GM23248 (cell line): ENCODE results near the gene TFB2M. TPM values are rescaled to one million over a fixed set of nuclear protein-coding genes. Genes with fewer than 3 reads are reported as not detected.

Experiments
- DNase-seq: peaks from one replicate; pipeline ENCODE4 v3.0.0-alpha.2; 2015
- H2AFZ ChIP-seq: fragments of 200-600 bp; sonication (generic); 2 replicates; pipeline ENCODE4 v1.6.1; 2016; ENCODE audit warnings: antibody characterized with exemption
- H3F3A ChIP-seq: fragments of 200-600 bp; sonication (generic); 2 replicates; pipeline ENCODE4 v1.6.1; 2016; ENCODE audit warnings: mild to moderate bottlenecking, antibody characterized with exemption, mixed run types; ENCODE audit not compliant: insufficient read depth
- H3K27ac ChIP-seq: fragments of 200-600 bp; sonication (generic); 2 replicates; pipeline ENCODE4 v1.5.1; 2016; ENCODE audit warnings: mild to moderate bottlenecking
- H3K27me3 ChIP-seq: fragments of 200-600 bp; sonication (generic); replicated peaks from 2 replicates; pipeline ENCODE4 v1.6.1; 2016; ENCODE audit warnings: mild to moderate bottlenecking; ENCODE audit not compliant: insufficient read depth
- H3K36me3 ChIP-seq: fragments of 200-600 bp; sonication (generic); 2 replicates; pipeline ENCODE4 v1.6.1; 2016; ENCODE audit warnings: low read depth, mild to moderate bottlenecking
- H3K4me1 ChIP-seq: fragments of 200-600 bp; sonication (generic); 2 replicates; pipeline ENCODE4 v1.6.1; 2016; ENCODE audit warnings: mild to moderate bottlenecking; ENCODE audit not compliant: insufficient read depth
- H3K4me2 ChIP-seq: fragments of 200-600 bp; sonication (generic); one replicate; pipeline ENCODE4 v1.6.1; 2016; ENCODE audit warnings: mild to moderate bottlenecking; ENCODE audit not compliant: unreplicated experiment
- H3K4me3 ChIP-seq: fragments of 200-600 bp; sonication (generic); 2 replicates; pipeline ENCODE4 v1.5.1; 2016; ENCODE audit warnings: mild to moderate bottlenecking
- H3K79me2 ChIP-seq: fragments of 200-600 bp; sonication (generic); 2 replicates; pipeline ENCODE4 v1.6.1; 2016; ENCODE audit warnings: mild to moderate bottlenecking; ENCODE audit not compliant: insufficient read depth
- H3K9ac ChIP-seq: fragments of 200-600 bp; sonication (generic); 2 replicates; pipeline ENCODE4 v1.6.1; 2016; ENCODE audit warnings: mild to moderate bottlenecking
- H3K9me2 ChIP-seq: fragments of 200-600 bp; sonication (generic); 2 replicates; pipeline ENCODE4 v1.6.1; 2016; ENCODE audit warnings: mixed run types, mild to moderate bottlenecking, moderate library complexity; ENCODE audit not compliant: insufficient read depth
- H3K9me3 ChIP-seq: fragments of 200-600 bp; sonication (generic); one replicate; pipeline ENCODE4 v1.6.1; 2017; ENCODE audit warnings: low read depth
- H4K20me1 ChIP-seq: fragments of 200-600 bp; sonication (generic); 2 replicates; pipeline ENCODE4 v1.6.0; 2016; ENCODE audit not compliant: insufficient read depth
- EZH2 ChIP-seq: fragments of 200-600 bp; sonication (generic); IDR thresholded peaks from 2 replicates; pipeline ENCODE4 v1.6.1; 2018; ENCODE audit warnings: antibody characterized with exemption, mild to moderate bottlenecking; ENCODE audit not compliant: insufficient read depth, poor library complexity, severe bottlenecking
- EZH2phosphoT487 ChIP-seq: fragments of 200-600 bp; sonication (generic); IDR thresholded peaks from 2 replicates; pipeline ENCODE4 v1.6.1; 2018; ENCODE audit warnings: antibody characterized with exemption, moderate library complexity, mild to moderate bottlenecking, low read depth; ENCODE audit not compliant: insufficient read depth
- WGBS, 2 experiments: methylation state at CpG; one replicate each; pipeline ENCODE4 v1.1.6; 2015 to 2017; ENCODE audit warnings: low lambda C conversion rate in 2 of 2, low coverage in 1 of 2; ENCODE audit errors: missing lambda C conversion rate in 2 of 2; 5-methylcytosine and 5-hydroxymethylcytosine counted together
- in situ Hi-C: fragments of 300-500 bp; cut with MboI; formaldehyde crosslinking; loops from 2 replicates; pipeline ENCODE4 v1.15.0; 2020
- polyA plus RNA-seq: library from polyadenylated mRNA; unstranded; fragments of >200 nt; fragmentation: Nextera tagmentation; extraction: Ambion mirVana; gene quantifications from 2 replicates; pipeline ENCODE4 v1.2.1, GENCODE V29; 2016
- total RNA-seq: library from RNA; depleted of rRNA; stranded (reverse); fragments of >200 nt; shearing (Covaris generic); gene quantifications from 2 replicates; pipeline ENCODE4 v1.2.3, GENCODE V29; 2014

Gene TFB2M
- total and polyA plus RNA-seq, 2 experiments from 2014 or later: 20.6 to 32.0 TPM

DNA sequence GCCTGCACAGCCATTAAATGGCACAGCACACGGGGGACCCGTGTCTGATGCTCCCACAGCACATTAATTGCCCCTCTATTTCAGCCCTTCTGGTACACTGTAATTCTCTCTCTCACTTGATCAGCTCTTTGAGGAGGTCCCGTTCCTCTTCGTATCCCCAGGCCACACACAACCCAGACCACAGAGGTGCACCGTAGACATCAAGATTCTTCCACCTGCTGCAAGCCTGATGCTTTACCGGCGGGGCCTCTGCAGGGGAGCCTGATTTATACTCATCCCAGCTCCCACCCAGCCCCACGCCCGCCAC lies 59.7 kb downstream of the TFB2M start:
- peak overlapping the region; percentile 86 for H2AFZ ChIP-seq
- peaks cover 18% of the 10 kb centered on the region; the same call in 1 of the 2 replicates for H3F3A ChIP-seq
- WGBS, 2 experiments: 3 to 6% methylated on average over 9 of the region's 9 CpGs
- peak overlapping the region; percentile 79 for H3K4me3 ChIP-seq
- H3K9me2 ChIP-seq: no peaks in the 10 kb centered on the region
- H3K27ac ChIP-seq: no peak overlapping the region
- H3K9ac ChIP-seq: peak overlapping the region; percentile 71
- no peaks in the 10 kb centered on the region for H3K36me3 ChIP-seq
- in situ Hi-C loops: no loop called here
- TF ChIP-seq EZH2: no peak
- no peak for TF ChIP-seq EZH2phosphoT487
- H3K4me2 ChIP-seq: peak overlapping the region; percentile 72
- H3K27me3 ChIP-seq: no peaks in the 10 kb centered on the region
- no peak for DNase-seq
- peaks cover 12% of the 10 kb centered on the region for H3K79me2 ChIP-seq
- H4K20me1 ChIP-seq: no peaks in the 10 kb centered on the region
- H3K9me3 ChIP-seq: no peaks in the 10 kb centered on the region
- H3K4me1 ChIP-seq: peaks cover 9% of the 10 kb centered on the region

DNA sequence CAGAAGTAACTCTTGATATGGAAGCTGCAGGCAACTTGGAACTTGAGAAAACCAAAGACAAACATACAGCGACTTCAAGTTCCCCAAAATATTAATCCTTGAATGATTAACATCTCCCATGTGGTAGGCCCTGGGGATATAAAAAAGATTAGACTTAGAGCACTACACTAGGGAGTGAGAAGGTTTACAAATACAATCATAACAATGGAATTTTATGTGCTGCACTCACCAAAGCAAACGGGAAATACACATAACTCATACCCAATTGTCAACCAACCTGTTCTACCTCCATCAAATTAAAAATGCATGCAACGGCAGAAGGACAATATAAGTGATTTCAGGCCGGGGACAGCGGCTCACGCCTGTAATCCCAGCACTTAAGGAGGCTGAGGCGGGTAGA lies 62.7 kb downstream of the TFB2M start:
- in situ Hi-C loops: no loop called here
- no peak overlapping the region for H3K9ac ChIP-seq
- H3K27me3 ChIP-seq: no peaks in the 10 kb centered on the region
- no peaks in the 10 kb centered on the region for H3K9me3 ChIP-seq
- DNase-seq: peak; percentile 40
- H2AFZ ChIP-seq: no peak overlapping the region
- H3K4me1 ChIP-seq: peaks cover 9% of the 10 kb centered on the region
- H3K36me3 ChIP-seq: no peaks in the 10 kb centered on the region
- no peaks in the 10 kb centered on the region for H3K9me2 ChIP-seq
- WGBS, 2 experiments: 74 to 80% methylated on average over 7 of the region's 7 CpGs
- H4K20me1 ChIP-seq: no peaks in the 10 kb centered on the region
- H3F3A ChIP-seq: peaks cover 18% of the 10 kb centered on the region; the same call in 1 of the 2 replicates
- H3K4me3 ChIP-seq: no peak overlapping the region
- H3K79me2 ChIP-seq: peaks cover 27% of the 10 kb centered on the region
- no peak overlapping the region for H3K4me2 ChIP-seq
- TF ChIP-seq EZH2phosphoT487: no peak
- TF ChIP-seq EZH2: no peak
- H3K27ac ChIP-seq: 0 out of 2 replicates have a peak overlapping the region, but pooled peaks have one; percentile 12

- Histone ChIP-seq H3K79me2 (peaks cover 39% of the 10 kb centered on the region), H3K9ac (no peak overlapping the region), H3K27me3 (no peaks in the 10 kb centered on the region), H3K9me3 (no peaks in the 10 kb centered on the region), H3K9me2 (no peaks in the 10 kb centered on the region), H4K20me1 (no peaks in the 10 kb centered on the region), H3K4me1 (no peaks in the 10 kb centered on the region), H3K27ac (no peak overlapping the region), H3K4me2 (no peak overlapping the region), H3K4me3 (no peak overlapping the region), H2AFZ (no peak overlapping the region), H3K36me3 (no peaks in the 10 kb centered on the region), H3F3A (no peaks in the 10 kb centered on the region)
- 54 to 55% methylated on average over 2 of the region's 2 CpGs for WGBS, 2 experiments
- in situ Hi-C loops: no loop called here
- no peak for TF ChIP-seq EZH2
- TF ChIP-seq EZH2phosphoT487: no peak
- peak; percentile 79 for DNase-seq
Measured at GRCh38 chr1:246497331-246497915, 68.6 kb downstream of the TFB2M start.

- Histone ChIP-seq H3K4me1 (no peaks in the 10 kb centered on the region), H3K9ac (no peak overlapping the region), H3K4me3 (no peak overlapping the region), H3K9me3 (no peaks in the 10 kb centered on the region), H3K79me2 (peaks cover 43% of the 10 kb centered on the region), H3K9me2 (no peaks in the 10 kb centered on the region), H3F3A (no peaks in the 10 kb centered on the region), H3K36me3 (no peaks in the 10 kb centered on the region), H2AFZ (peak overlapping the region; percentile 21; the same call in 1 of the 2 replicates), H3K4me2 (peak overlapping the region; percentile 5), H3K27ac (no peak overlapping the region; the same call in 1 of the 2 replicates), H4K20me1 (no peaks in the 10 kb centered on the region), H3K27me3 (no peaks in the 10 kb centered on the region)
- TF ChIP-seq EZH2 (no peak), EZH2phosphoT487 (no peak)
- 33 to 35% methylated on average over 3 of the region's 3 CpGs for WGBS, 2 experiments
- peak; percentile 89 for DNase-seq
- in situ Hi-C loops: no loop called here
Measured at GRCh38 chr1:246492611-246493245, 73.3 kb downstream of the TFB2M start.
